Measurements from ENCODE around the gene KHSRP.
"Not testable (repeated sequence)": the region's sequence is repeated elsewhere in the genome, so short reads cannot be mapped to it uniquely, and the experiment has no call there.

The KHSRP gene

DNA sequence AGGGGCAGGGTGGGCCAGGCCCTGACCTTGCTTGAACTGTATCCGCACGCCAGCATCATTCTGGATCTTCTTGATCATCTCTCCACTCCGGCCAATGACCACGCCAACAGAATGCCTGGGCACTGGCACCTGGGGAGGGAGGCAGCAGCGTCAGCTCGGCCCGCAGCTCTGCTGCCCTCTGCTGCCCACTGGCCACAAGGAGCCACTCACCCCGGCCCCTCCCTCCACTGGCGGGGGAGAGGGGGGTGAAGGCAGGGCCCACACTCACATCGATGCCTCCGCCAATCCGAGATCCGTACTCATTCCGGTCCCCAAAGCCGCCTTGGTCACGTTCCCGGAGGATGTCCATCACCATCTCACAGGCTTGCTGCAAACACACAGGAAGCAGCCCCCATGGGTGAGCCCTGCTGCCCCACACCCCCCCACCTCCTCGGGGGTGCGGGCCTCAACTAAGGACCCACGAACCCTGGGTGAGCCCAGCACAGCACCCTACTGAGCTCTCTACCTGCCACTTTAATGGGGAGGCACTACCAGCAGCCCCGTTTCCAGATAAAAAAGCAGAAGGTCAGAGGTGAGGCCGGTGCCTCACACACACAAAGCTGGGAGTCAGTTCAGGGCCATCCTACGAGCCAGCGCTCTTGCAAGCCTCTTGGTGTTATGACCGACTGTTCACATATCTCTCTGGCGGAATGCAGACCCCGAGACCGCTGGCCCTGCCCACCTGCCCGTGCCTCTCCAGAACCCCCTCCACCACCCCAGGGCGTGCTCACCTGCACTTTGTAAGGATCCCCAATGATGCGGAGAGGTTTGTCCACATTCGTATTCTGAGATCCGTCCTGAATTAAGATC, 6.7 kb downstream of the KHSRP start:
- DNase-seq, result no peak

DNA sequence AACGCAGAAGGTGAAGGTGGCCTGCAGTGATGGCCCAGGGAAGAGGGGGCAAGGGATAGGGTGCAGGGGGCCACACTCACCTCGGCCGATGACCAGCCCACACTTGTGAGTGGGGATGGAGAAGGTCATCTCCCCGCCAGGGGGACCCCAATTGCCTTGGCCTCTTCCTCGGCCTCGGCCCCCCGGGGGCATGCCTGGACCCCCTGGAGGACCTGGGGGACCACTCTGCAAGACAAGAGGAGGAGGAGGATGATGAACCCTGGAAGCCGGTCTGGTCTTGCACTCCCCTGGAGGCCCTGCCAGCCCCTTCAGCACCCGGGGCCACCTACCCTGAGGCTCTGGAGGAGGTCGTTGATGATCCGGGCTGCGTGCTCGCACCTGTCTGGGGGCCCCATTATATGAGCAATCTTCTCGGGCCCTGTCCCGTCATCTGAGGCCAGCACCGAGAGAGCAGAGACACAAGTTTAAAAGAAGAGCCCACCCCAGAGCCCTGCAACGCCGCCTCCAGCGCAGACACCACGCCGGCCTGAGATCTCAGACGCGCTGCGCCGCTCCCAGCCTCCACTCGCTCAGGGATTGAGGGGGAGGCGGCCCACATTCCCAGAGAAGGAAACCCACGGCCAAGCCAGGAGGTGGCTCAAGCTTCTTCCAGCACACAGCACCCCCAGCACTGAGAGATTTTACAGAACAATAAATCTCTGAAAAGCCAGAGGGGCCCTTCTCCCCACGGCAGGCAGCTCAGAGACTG, 7.8 kb downstream of the KHSRP start:
- DNase-seq, result no peak

DNA sequence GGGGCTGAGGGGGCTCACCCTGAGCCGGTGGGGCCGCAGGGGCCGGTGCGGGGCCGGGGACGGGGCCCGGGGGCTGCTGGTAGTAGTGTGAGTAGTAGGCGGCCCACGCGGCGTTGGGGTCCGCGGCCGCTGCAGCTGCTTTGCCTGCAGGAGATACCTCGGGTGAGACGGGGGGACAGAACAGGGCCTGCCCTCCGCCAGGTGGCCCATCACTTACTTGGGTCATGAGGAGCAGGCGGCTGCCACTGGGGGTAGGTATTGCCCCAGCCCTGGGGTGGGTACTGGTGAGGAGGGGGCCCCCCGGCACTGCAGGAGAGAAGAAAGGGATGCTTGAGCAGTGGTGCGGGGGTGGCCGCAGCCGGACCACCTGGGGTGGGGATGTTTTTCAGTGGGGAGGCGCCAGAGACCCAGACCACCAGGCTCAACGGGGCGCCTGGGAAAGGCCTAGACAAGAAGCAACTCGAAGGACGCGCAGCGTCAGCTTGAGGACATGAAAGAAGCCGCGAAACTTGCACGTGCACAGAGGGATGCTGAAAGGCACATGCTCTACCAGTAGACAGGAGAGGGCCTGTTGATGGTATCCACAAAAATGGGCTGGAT, 8.9 kb downstream of the KHSRP start:
- no peak for DNase-seq

DNA sequence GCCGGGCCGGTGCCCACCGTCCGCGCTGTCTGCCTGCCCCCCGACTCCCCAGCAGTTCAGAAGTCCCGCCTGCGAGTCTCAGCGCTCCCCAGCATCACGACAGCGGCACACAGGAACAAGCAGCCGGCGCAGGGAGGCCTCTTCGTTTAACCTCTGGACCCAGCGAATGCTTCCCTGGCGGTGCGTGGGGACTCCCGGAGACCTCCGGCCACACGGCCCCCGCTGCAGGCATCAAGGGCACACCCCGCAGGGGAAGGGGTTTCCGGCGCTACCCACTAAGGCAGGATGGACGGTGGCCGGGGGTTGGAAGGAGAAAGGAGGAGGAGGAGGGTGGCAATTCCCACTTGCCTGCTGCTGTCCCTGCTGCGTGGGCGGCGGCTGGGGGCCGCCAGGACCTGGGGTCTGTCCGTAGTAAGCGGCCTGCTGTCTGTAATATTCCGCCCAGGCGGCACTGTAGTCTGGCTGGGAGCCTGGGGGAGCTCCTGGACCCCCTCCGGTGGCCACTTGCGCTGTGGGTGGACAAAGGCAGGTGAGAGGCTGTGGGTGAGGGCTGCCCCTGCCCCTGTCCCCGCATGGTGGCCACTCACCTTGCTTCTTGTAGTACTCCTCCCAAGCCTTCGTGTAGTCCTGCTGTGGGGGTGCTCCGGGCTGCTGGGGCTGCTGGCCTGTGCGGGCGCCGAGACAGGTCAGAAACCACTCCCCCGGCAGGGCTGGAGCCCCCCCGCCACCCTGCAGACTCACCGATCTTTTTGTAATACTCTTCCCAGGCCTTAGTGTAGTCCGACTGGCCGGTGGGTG, 9.6 kb downstream of the KHSRP start:
- no peak for DNase-seq

DNA sequence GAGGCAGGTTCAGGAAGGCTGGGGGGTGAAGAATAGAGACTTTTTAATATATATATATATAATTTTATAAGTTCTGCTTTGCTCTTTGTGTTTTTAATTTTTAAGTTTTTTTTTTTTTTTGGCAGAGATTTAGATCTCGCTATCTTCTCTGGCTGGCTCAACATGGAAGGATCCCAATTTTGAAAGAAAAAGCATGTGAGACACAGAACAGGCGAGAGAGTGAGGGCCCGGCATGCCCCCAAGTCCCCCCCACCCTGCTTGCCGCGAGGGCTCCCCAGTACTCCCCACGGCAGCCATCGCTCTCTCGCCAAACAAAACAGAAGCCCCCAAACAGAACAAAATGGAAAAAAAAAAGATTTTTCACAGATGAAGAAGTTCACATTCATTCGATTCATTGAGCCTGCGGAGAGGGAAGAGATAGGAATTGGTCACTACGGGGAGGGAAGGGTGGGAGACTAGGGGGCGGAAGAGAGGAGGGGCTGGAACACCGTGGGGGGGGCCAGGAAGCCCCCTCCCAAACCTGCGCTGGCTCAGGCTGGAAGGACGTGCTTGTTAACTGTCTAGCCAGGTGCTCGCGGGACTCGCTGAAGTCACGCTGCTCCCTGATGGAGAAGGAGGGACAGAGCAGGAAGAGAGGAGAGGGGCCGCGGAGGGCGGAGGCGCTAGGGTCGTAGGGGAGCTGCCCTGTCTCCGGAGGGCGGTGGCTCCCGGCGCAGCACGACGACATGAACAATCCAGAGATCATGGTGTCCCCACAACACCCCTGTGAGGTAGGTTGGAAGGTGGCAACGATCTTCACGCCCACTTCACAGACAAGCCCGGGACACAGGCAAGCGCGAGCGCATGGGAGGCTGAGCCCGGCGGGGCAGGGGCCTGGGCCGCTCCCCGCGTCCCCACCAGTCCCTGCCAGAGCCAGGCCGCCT, 10.6 kb downstream of the KHSRP start:
- no peak for DNase-seq

DNA sequence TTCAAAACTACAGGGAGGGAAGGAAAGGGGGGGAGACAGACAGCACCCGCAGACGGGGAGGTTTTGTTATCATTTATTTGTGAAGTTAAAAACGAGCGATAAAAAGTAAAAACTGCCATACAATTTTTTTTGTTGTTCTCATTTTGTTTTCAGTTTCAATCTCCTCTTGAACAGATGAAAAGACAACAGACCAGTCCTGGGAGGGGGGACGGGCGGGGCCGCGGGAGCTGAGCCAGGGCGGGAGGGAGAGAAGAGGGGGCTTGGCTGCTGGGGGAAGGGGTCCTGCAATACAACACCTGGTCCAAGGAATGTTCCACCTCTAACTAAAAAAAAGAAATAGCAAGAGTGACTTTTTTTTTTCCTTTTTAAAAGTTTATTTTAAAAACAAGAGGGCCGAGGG, 11.3 kb downstream of the KHSRP start:
- DNase-seq, result no peak

DNA sequence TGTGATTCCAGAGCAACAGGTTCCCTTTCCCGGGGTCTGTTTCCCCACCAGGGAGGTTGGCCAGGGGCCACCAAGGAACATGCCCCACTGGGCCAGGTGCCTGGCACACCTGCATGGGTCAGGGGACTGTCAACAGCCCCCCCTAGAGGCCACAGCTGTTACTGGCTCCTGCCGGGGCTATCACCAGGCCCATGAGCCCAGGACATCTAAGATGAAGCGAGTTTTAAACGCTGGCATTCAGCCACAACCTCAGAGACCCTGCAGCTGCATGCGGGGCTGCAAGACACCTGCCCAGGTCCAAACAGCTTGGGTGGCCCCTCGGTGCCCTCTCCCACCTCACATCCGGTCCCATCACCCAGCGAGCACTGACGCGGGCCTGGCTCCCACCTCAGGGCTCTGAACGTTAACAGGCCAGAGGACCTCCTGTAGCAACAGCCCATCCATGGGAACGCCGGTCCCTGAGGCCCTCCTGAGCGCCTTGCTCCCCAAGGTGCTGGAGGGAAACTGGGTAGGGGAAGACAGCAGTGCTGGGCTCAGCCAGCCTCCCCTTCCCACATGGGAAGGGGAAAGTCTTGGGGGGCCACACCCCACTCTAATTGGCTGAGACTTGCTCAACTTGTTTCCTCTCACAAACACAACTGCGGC, 12.0 kb downstream of the KHSRP start:
- DNase-seq, result no peak

DNA sequence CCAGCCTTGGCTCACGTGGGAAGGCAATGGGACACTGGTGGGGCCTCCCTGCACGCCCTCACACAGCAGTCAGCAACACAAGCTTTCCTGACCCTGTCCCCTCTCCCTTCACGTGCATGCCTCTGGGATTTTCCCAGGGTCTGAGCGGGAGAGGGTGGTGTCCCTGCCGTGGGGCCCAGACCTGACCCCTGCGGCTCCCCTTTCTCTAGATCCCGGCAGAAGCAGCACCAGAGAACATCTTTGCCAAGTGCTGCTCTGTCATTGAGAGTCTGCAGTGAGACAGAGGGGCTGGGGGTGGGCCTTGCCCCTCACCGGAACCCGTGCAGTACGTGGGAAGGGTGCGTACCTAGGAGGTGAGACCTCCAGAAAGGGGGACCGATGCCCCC, 12.6 kb downstream of the KHSRP start:
- no peak for DNase-seq

DNA sequence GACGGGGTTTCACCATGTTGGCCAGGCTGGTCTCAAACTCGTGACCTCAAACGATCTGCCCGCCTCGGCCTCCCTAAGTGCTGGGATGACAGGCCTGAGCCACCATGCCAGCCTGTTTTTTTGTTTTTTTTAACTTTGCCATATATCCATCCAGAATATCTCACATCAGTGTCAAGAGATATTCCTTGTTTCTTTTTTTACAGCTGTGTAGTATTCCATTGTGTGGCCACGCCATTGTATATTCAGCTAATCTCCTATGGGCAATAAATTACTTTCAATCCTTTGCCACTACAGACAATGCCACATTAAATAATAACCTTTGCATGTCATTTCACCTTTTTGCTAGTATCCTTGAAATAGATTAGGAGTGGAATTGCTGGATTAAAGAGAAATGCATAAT, 15.3 kb downstream of the KHSRP start:
- DNase-seq, result no peak

DNA sequence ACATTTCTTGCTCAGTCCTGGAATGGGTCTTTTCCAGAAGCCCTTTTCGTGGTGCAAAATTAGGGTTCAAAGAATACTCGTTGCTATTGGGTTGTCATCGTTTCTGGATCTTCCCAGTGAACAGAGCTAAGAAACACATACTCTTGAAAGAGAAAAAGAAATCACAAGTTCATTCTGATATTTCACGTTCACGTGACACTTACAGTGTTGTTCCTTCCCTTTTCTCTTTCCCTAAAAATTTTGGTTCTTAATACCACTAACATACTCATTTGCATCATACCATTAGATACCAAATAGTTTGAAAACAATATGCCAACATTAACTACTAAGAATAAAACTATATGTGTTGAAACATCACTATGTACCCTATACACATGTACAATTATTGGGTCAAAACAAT, 18.2 kb downstream of the KHSRP start:
- DNase-seq, result no peak

DNA sequence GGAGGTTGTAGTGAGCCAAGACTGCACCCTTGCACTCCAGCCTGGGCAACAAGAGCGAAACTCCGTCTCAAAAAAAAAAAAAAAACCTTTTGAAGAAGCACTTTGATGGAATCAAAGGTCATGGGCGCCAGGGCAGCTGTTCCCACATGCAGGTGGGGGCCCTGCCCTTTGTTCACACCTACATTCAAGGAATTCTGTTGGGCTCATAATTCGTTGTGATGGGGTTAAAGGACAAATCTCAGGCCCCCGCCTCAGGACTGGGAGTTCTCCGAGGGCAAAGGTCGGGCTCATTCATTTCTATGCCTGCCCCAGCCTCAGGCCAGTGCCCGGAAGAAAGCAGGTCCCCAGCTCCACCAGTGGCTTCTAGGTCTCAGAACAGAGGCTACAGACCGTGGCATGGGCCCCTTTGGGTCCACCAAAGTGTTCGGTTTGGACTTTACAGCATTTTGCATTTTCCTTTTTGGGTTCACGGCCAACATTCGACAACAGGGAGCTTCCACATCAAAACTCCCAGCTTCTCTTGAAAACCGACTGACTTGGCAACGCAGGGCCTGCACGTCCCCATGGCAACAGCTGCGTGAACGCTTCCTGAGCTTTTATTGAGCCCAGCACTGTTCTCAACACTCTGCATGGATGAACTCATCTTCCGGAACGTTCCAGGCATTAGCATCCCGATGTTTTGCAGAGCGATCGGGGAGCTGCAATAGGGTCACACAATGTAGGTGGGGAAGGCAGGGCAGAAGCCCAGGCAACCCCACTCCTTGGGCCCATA, 21.6 kb downstream of the KHSRP start:
- no peak for DNase-seq

DNA sequence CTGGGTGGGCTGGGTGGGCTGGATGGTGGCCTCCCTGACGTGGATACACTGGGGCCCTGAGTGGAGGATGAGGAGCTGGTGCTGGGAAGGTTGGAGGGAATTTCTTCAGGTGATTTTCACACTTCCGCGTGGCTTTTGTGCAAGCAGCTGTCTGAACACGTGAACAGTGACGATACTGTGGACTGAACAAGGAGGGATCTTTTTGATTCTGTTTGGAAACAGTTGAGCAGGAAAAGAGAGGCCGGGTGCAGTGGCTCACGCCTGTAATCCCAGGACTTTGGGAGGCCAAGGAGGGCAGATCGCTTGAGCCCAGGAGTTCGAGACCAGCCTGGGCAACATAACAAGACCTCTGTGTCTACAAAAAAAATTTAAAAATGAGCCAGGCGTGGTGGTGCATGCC, 22.6 kb downstream of the KHSRP start:
- DNase-seq, result no peak

DNA sequence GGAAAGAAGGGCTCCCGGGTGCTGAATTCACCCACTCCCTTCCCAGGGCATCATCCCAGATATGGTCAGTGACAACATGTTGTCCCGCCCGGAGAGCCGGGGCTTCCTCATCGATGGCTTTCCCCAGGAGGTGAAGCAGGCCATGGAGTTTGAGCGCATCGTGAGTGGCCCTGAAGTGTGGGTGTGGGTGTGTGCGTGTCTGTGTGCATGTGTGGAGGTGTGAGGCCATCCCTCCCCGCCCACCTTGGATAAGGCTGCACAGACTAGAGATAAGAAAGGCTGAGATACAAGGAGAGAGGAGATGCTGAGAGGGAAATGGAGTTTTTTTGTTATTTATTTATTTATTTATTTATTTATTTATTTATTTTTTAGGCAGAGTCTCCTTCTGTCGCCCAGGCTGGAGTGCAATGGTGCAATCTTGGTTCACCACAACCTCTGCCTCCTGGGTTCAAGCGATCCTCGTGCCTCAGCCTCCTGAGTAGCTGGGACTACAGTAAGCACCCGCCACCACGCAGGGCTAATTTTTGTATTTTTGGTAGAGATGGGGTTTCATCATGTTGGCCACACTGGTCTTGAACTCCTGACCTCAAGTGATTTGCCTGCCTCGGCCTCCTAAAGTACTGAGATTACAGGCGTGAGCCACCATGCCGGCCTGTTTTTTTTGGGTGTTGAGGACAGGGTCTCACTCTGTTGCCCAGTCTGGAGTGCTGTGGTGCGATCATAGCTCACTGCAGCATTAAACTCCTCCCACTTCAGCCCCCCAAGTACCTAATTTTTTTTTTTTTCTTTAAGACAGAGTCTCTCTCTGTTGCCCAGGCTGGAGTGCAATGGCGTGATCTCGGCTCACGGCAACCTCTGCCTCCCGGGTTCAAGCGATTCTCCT, 24.3 kb downstream of the KHSRP start:
- not testable (repeated sequence) for DNase-seq

DNA sequence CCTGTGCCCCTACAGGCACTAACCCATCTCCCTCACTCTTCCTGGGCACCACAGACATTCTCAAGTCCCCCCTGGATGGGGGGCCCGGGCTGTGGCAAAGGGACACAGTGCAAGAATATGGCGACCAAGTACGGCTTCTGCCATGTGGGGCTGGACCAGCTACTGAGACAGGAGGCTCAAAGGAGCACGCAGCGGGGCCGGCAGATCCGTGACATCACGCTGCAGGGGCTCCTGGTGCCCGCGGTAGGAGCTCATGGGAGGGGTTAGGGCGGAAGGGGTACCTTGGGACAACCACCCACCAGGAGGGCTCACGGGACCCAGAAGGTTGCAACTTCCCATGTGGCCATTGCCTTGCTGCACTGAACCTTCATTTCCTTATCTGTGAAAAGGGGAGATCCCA, 28.3 kb downstream of the KHSRP start:
- DNase-seq, result no peak

DNA sequence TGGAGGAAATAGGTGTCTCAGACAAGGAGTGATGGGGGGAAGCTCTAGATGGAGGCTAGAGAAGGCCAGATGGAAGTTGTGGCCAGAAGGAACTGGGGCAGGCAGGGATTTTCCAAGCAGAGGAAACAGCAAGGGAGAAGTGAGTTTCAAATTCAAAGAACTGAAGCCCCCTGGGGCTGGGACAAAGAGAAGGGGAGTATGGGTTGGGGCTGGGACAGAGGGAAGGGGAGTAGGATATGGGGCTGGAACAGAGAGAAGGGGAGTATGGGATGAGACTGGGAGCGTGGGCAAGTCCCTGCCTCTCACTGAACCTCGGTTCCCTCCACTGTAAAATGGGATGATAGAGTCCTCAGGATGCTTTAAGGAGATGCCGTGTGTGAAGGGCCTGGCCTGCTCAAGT, 29.8 kb downstream of the KHSRP start:
- no peak for DNase-seq

DNA sequence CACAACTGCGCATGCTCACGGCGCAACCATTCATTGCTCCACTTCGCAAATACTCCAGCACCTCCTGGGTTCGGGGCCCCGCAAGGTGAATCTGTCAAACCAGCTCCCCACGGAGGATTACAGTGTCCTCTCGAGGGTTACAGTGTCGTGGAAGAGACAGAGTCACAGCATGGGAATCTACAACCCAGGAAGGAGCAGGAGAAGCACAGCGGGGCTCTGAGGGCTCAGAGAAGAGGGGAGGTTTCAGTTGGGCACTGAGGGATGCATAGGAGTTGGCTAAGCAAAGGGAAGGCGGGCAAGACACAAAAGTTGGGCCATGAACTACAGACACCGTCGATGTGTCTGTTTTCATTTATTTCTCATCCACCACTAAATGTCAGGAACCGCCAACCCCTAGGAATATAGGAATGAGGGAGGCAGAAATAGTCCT, 30.6 kb downstream of the KHSRP start:
- DNase-seq, result no peak

DNA sequence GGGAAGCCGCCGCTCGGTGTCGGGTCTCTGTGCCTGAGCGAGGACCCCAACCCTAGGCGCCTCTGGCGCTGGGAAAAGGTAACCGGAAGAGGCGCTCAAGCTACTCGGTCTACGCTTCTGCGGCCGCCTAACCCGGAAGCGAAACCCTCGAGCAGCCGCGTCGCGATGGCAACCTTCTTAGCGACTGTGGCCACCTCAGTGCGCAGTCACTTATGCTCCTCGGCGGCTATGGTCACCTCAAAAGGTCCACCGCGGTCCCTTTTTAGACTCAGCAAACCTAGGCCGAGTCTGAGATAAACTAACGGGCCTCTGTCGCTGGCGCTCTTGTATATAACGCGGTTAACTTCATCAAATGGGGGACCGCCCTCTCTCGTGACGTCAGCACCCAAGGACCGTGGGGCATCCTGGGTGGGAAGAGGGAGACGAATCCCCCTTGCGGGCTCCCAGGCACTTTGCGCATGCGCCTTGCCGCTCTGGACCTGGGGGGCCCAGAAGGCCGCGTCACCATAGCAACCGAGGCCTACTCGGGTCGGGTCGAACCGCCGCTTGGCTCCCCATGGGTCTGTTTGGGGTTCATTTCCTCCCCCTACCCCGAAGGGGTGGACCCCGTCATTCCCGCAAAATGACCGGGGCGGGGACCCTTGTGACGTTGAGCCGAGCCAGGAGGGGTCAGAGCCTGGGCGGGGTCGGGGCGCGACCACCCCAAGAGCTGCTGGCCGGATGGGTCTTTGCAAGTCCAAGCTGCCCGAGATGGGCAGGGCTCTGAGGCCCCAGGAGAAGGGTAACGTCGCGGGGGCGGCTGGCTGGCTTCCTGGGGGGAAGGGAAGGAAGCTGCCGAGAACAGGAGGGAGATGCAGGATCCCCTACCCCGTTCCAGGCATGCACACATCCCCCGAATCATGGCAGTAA, 31.3 kb downstream of the KHSRP start, which contains the start of gene GTF2F1:
GTF2F1 (minus strand) TSS at position 91 of the 909 bp plus-strand sequence. CDS start 169 bp downstream, outside the sequence.
- DNase-seq, result peak; percentile 88 to 94
